Calu3 (cell line): Measurements from ENCODE around the gene PIAS1. TPM values are rescaled to one million over a fixed set of nuclear protein-coding genes. Genes with fewer than 3 reads are reported as not detected.

Source experiments
- BruUV-seq: library from RNA; stranded (reverse); fragments of 400-500 nt; replicated peaks from 2 replicates; lab custom pipeline; 2021; lab: Mats Ljungman, UMichigan
- CTCF ChIA-PET: fragments of 300-600 bp; sonication (Branson Sonifier 250); formaldehyde crosslinking; loops from one replicate; lab custom pipeline; 2022; ENCODE audit warnings: antibody characterized with exemption; lab: Charles Lee
- DNase-seq: peaks from one replicate; pipeline ENCODE4 v3.0.0; 2022
- H3K27ac Mint-ChIP-seq: one replicate; pipeline ENCODE4 v1.8.0; 2022; ENCODE audit warnings: mixed read lengths; ENCODE audit not compliant: unreplicated experiment
- H3K27me3 Mint-ChIP-seq: one replicate; pipeline ENCODE4 v1.8.0; 2022; ENCODE audit warnings: mixed read lengths; ENCODE audit not compliant: unreplicated experiment
- H3K36me3 Mint-ChIP-seq: one replicate; pipeline ENCODE4 v1.8.0; 2022; ENCODE audit warnings: mild to moderate bottlenecking, moderate library complexity, mixed read lengths; ENCODE audit not compliant: insufficient read depth, unreplicated experiment
- H3K4me1 Mint-ChIP-seq: one replicate; pipeline ENCODE4 v1.8.0; 2022; ENCODE audit warnings: mild to moderate bottlenecking, low read depth, mixed read lengths; ENCODE audit not compliant: unreplicated experiment
- H3K4me3 Mint-ChIP-seq: one replicate; pipeline ENCODE4 v1.8.0; 2022; ENCODE audit warnings: mild to moderate bottlenecking, low read depth, moderate library complexity, mixed read lengths; ENCODE audit not compliant: unreplicated experiment
- H3K9me3 Mint-ChIP-seq: one replicate; pipeline ENCODE4 v1.8.0; 2022; ENCODE audit warnings: low read depth, mixed read lengths; ENCODE audit not compliant: unreplicated experiment
- intact Hi-C: fragments of 100-400 bp; cut with micrococcal nuclease; formaldehyde crosslinking; loops from one replicate; pipeline ENCODE4 v1.10.0; 2022; ENCODE audit not compliant: unreplicated experiment
- total RNA-seq: library from RNA; stranded (reverse); gene quantifications from 2 replicates; pipeline ENCODE4 v1.2.3, GENCODE V29; 2022
- TF ChIP-seq, protein P1 (sequence below): fragments of 200-600 bp; IDR thresholded peaks from one replicate; pipeline ENCODE4 v1.8.0; 2022; ENCODE audit warnings: antibody characterized with exemption; ENCODE audit not compliant: unreplicated experiment

Gene PIAS1
- total RNA-seq, 1 experiment from 2014 or later: 51.7 TPM

GRCh38 chr15:68019814-68020525, 34.1 kb upstream of the PIAS1 start:
- Mint-ChIP-seq H3K27ac (no peak overlapping the region), H3K4me1 (peaks cover 9% of the 10 kb centered on the region), H3K27me3 (no peaks in the 10 kb centered on the region), H3K36me3 (peaks cover 6% of the 10 kb centered on the region), H3K4me3 (no peak overlapping the region), H3K9me3 (peaks cover 2% of the 10 kb centered on the region)
- TF ChIP-seq, protein P1, sequence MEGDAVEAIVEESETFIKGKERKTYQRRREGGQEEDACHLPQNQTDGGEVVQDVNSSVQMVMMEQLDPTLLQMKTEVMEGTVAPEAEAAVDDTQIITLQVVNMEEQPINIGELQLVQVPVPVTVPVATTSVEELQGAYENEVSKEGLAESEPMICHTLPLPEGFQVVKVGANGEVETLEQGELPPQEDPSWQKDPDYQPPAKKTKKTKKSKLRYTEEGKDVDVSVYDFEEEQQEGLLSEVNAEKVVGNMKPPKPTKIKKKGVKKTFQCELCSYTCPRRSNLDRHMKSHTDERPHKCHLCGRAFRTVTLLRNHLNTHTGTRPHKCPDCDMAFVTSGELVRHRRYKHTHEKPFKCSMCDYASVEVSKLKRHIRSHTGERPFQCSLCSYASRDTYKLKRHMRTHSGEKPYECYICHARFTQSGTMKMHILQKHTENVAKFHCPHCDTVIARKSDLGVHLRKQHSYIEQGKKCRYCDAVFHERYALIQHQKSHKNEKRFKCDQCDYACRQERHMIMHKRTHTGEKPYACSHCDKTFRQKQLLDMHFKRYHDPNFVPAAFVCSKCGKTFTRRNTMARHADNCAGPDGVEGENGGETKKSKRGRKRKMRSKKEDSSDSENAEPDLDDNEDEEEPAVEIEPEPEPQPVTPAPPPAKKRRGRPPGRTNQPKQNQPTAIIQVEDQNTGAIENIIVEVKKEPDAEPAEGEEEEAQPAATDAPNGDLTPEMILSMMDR: no peak
- intact Hi-C loops: no loop called here
- CTCF ChIA-PET: no interaction called here
- DNase-seq: no peak
- BruUV-seq: no TSS peak

- Mint-ChIP-seq H3K27ac (no peak overlapping the region), H3K27me3 (no peaks in the 10 kb centered on the region), H3K36me3 (peaks cover 6% of the 10 kb centered on the region), H3K9me3 (peaks cover 2% of the 10 kb centered on the region), H3K4me3 (no peak overlapping the region), H3K4me1 (peaks cover 10% of the 10 kb centered on the region)
- TF ChIP-seq, protein P1: no peak
- BruUV-seq: no TSS peak
- no peak for DNase-seq
- CTCF ChIA-PET: no interaction called here
- intact Hi-C loops: no loop called here
Measured at GRCh38 chr15:68020685-68021084, 33.4 kb upstream of the PIAS1 start.

GRCh38 chr15:68022061-68022460, 32.1 kb upstream of the PIAS1 start:
- H3K27me3 Mint-ChIP-seq: peaks cover under 1% of the 10 kb centered on the region
- H3K27ac Mint-ChIP-seq: no peak overlapping the region
- intact Hi-C loops: no loop called here
- no TSS peak for BruUV-seq
- CTCF ChIA-PET: no interaction called here
- H3K36me3 Mint-ChIP-seq: peaks cover 6% of the 10 kb centered on the region
- DNase-seq: no peak
- no peak overlapping the region for H3K4me3 Mint-ChIP-seq
- TF ChIP-seq, protein P1: no peak
- H3K4me1 Mint-ChIP-seq: peaks cover 23% of the 10 kb centered on the region
- peaks cover 2% of the 10 kb centered on the region for H3K9me3 Mint-ChIP-seq

DNA sequence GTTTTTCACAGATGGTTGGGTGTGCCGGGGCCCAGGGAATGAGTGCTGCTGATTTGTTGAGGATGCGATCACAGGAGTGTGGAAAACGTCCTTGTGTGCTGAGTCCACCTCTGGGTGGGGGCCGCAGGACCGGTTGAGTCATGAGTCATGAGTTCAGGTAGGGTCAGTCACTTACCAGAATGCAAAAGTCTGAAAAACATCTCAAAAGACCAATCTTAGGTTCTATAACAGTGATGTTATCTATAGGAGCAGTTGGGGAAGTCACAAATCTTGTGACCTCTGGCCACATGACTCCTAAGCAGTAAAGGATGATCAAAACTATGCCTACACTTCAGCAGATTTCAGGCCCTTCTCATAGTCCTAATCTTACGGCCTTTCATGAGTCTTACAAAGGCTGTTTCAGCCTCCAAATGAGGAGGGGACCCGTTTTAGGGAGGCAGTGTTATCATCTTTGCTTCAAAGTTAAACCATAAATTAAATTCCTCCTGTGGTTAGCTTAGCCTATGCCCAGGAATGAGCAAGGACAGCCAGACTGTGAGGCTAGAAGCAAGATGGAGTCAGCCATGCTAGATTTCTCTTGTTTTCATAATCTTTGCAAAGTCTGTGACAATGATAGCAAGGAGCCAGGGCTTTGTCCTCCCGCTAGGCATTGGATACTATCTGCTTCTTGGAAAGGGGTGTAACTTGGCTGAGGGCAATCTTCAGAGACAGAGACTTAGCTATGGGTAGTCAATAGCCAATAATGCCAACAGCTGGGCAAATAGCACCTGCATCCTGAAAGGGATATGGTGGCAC, 30.6 kb upstream of the PIAS1 start:
- BruUV-seq: no TSS peak
- intact Hi-C loops: no loop called here

More for the DNA sequence above, 30.6 kb upstream of the PIAS1 start:
- Mint-ChIP-seq H3K27me3 (peaks cover 12% of the 10 kb centered on the region), H3K4me3 (no peak overlapping the region), H3K4me1 (peaks cover 19% of the 10 kb centered on the region), H3K9me3 (no peaks in the 10 kb centered on the region), H3K27ac (no peak overlapping the region), H3K36me3 (no peaks in the 10 kb centered on the region)
- TF ChIP-seq, protein P1: no peak
- peak; percentile 25 for DNase-seq
- CTCF ChIA-PET: no interaction called here
